Kidney capillary endothelial cell (primary cell): Measurements from ENCODE around the gene SLC25A21.

Source experiments
- DNase-seq: peaks from one replicate; pipeline ENCODE4 v3.0.0-alpha.2; 2018; ENCODE audit warnings: low spot score

SLC25A21 gene

DNA sequence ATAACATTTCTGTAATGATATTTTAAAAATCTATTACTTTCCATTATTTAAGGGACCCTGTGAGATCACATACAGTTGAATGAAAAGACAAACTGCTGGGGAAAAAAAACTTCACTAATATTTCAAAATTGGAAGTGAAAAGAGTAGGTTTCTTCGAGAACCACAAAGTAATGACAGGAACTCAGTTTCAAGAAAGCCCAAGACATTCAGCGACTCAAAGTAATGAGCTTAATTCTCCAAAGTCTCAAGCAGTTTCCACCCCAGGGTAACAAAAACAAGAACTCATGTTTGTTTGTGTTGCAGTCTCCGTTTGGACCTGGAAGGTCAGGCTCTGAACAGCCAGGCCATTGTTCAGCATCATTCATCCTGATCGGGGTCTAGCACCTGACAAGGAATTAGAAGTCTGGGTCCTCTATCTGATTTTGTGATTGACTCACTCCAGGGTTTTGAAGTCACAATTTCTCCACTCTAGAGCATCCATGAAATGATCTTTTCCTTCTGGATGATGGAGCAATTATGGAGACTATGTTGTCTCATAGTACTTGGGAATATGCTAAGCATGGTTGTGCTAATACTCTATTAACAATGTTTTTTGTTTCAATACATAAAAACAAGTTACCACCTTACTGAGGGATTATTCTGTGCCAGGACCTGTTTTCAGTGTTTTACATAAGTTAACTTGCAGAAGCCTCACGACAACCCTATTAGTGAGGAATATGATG is 126.9 kb downstream of the SLC25A21 start:
- no peak for DNase-seq

DNA sequence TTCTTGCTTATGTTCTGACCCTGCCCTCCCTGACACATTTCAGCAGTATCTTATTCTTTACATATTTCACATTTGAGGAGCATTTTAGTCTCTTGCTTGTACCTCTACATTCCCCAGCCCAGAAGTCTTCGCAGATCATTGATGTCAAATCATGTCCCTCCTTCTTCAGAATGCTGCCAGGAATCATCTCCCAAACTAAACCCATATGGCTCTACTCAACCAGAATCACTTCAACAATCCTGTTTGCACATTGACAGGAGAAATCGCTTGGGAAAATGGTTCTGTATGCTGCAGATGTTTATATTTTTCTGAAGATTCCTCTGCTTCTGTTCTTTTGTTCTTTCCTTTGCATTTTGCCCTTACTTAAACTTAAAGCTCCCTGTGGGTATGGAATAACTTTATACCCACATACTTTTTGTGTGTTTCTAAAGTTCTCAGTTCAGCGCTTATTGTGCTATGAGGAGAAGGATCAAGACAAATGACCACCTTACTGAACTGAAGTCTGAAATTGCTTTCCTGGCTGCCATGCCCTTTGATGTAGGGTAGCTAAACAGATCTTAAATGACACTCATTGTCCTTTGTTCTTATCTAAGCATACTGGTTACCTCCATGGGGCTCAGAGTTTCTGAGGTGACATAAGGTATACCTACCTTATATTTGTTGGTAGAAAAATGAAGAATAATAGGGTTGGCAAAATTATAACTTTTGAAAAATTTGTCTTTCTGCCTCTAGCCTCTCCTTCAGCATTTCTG is 134.6 kb downstream of the SLC25A21 start:
- DNase-seq: no peak

DNA sequence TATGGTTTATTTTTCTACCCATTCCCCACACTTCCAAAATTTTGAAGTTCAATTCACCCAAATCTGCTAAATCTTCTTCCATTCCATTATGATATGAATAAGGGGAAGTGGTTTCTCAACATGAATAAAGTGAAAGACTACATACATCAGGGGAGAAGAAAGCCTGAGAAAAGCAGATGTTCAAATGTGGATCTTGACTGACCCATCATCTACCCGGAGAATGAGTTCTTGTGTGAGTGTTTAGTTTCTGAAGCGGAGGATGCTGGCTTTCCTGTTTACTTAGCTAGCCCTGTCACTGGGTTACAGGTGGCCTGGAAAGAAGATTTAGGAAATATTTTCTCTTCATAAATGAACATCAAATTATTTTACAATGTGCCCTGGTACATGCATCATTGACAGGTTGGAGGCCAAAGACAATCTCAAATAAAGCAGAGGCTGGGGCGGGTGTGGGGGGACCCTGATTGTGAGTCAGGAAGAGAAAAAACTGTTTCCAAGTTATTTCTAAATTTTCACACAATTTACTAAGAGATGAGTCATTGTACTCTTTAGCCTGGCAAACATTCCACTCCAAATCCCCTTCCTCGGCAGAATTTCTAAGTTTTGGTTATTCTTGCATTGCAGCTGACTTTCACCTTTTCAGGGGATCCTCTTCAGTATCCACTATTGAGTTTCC is 135.6 kb downstream of the SLC25A21 start:
- no peak for DNase-seq

DNA sequence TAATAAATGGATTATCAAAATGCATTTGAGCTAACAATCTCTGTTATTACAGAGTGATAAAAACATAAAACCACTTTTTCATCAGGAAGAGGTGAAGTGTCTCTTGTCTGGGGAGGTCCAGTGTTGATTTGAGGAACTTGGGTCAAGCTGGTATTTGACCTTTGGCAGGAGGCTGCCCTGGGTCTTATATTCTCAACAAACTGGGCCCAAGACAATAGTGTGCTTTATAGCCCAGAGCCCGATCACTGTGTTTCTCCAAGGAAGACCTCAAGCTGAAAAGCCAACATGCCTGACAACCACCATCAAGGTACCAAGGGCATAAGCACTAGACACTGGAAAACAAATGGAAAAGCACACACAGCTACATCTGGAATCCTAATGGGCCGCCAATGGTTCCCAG is 137.0 kb downstream of the SLC25A21 start:
- DNase-seq: no peak

DNA sequence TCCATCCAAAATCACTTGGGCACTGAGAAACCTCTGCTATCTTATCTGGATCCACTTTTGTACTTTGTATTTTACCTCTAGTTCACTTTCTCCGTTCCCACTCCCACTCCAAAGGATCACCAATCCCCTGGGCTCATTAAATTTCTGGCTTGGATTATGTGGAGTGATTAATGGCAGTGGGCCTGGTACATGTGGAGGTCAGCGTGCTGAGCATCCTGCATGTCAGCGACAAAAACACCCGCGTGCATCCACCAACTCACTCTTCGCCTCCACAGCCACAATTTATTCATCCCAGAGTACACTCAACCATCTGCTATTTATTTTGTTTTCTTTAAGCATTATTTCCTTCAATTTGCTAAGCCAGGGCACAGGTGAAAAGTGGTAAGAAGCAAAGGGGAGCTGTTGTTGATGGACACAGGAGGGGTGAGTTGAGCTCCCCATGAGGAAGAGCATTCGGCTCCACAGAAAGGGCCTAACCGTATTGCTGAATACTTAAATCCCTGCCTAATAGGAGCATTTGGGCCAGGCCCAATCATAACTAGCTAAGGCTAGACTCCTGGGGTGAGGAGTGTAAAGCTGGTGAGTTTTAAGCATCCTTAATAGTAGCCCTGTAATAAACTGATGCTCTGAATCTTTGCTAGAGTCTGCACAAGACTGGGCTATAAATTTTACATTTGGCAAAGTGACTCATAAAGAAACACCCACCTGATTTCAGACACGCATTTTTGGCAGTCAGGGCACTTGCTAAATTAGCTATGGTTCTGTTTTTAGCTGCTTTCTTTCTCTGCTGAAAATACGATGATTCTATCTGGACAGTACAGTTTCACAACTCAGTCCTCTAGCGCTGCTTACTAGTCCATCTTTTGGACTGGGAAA is 137.8 kb downstream of the SLC25A21 start:
- DNase-seq: no peak

DNA sequence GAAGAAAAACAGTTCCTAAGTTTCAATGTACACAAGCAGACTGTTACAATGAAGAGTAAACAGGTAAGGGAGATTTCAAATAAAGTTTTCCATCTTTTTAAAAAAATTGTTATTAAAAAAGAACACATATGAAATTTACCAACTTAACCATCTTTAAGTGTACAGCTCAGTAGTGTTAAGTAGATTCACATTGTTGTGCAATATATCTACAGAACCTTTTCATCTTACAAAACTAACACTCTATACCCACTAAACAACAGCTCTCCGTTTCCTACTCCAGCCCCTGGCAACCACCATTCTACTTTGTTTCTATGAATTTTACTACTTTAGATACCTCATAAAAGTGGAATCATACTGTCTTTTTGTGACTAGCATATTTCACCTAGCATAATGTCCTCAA is 139.5 kb downstream of the SLC25A21 start:
- DNase-seq: no peak

DNA sequence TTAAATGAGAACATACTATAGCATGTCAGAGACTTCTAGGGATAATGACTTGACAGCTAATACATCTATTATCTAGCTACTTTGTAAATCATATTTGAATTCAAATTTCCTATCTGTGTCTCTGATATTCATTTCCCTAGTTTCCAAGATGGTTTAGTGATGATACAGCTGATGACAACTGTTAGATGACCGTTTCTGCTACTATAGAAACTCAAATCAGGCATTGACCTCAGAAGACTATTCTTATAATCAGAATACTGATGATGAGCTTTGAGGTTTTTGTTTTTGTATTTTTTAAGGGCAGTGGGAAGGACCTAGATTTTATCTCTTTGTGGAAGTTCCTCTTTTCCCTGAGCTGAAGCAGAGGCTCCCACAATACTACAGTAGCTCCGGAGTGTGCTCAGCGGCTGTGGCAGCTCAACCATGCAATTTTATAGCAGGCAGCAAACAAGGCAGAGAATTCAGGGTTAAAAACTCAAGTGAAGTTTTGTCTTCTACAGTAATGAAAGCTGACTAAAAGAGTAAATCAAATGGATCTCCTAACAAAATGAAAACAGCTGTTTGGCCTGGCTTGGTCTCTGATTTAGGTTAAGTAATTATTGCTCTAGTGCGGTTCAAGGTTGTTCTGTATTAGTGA is 145.1 kb downstream of the SLC25A21 start:
- DNase-seq: no peak

DNA sequence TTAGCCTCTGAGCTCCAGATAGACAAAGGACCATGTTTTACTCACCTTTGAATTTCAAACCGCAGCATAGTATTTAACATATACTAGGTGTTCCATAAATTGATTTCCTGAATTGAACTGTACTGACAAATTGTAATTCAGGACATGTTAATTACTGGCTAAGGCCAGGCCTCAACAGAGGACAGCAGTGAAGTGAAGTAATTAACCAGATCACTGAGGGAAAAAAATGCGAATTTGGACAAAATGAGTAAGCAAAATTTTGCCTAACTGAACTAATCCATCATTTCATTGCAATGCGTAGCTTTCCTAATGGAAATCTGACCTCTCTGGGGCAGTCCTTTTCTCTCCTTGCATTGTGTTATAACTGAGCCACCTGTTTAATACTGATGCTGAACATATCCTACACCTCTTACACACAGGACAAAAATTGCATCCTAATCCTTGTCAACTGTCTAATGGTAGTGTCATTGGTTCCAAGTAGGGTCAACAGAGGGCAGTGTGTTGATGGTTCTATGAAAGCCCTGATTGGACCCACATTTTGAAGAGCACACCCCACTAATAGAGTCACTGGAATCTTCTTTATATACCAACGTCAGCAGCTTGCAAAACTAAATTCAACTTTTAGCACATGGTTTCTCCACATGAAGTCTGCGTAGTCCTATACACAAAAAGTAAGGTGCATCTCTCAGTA is 148.4 kb downstream of the SLC25A21 start:
- no peak for DNase-seq

DNA sequence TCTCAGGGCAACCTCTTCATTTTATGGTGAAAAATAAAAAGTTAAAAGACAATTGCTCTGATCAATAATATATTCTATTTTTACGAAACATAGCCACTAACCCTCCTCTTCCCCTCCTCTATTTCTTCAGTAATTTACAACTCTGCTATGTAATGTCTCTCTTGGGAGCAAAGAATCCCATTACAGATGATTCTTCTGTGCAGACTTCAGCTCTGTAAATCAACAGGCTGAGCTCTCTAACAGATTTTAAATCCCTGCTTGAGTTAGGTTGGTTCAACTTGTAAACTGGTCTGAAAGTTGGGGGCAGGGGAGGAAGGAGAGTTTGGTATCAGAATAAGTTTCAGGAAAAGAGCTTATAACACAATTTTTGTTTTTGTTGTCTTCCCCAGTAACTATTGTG is 151.0 kb downstream of the SLC25A21 start:
- no peak for DNase-seq

DNA sequence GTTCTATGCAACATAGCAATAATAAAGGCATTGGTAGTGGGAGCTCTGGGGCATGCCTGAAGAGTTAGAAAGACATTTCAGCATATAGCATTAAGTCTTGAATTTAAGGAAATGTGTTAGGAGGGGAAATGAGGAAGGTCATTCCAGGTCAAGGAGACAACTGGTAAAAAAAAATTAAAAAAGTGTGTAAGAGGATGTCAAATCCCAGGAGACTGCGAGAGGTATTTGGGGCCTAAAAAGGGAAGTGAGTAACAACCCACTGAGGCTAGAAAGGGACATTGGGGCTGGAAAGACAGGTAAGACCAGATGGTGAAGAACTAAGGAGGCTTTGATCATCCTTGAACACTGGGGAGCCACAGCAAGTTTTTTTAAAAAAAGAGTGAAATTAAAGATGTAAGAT is 152.9 kb downstream of the SLC25A21 start:
- DNase-seq: no peak

DNA sequence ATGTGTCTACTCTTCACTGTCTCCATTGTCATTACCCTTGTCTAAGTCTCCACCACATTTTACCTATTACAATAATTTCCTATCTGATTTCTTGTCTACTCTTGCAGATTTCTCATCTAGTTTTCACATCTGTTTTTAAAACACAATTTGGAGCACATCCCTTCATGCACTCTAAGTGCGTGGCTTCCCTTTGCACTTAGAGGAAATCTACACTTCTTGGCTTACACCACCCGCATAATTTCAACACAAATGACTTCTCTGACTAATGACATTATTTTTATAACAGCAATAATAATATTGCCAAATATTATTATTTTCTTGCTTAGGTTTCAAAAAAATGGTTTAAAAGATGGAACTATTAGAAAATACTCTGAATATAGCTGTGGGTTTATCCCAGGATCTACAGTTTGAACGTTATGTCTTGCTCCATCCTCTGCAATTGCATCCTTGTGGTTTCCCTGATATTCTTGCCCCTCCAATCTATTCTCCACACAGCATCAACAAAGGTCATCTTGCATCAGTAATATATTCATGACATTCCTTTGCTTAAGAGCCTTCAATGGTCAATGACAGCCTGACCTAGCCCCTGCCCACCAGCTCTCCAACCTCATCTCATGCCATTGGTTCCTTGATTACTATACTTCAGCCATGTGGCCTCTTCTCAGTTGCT is 153.7 kb downstream of the SLC25A21 start:
- DNase-seq: no peak

DNA sequence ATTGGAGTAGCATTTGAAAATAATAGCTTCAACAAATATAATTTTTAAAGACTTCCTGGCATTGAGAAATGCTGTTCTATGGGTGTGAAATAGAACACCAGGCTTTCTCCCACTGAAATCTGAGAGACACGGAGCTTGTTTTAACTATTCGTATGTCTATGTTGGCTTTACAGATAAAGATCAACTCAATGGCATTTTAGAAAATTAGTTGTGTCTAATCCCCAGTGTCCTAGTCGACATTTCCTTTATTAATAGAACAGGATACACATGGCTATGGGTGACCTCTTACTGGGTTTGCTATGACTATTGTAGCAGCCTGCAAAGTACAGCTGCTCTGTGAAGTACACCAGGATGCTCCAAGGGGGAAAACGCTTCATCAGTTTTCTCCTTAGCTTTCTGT is 159.3 kb downstream of the SLC25A21 start:
- no peak for DNase-seq

DNA sequence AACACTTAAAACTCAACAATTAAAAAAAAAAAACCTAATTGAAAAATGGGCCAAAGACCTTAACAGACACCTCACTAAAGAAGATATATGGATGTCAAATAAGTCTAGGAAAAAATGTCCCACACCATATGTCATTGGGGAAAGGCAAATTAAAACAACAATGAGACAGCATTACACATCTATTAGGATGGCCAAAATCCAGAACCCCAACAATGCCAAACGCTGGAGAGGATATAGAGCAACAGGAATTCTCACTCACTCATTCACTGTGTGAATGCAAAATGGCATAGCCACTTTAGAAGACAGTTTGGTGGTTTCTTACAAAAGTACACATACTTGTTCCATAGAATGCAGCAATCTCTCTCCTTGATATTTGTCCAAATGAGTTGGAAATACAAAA is 173.7 kb downstream of the SLC25A21 start:
- no peak for DNase-seq

DNA sequence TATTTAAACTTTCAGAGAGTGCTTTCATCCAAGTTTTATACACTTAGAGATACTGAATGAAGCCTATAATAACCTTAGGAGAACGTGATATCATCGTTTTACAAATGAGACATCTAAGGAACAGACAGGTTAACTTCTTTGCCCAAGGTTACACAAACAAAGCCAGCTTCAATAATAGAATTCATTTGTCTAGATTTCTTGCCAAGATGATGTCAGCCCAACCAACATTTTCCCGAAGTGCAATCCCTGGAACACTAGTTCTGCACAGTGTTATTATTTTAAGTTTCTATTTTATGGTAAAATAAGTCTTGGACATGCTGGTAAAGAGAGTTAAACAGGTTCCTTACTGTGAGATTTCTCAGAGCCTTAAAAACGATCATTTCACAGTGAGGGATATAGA is 174.6 kb downstream of the SLC25A21 start:
- no peak for DNase-seq

DNA sequence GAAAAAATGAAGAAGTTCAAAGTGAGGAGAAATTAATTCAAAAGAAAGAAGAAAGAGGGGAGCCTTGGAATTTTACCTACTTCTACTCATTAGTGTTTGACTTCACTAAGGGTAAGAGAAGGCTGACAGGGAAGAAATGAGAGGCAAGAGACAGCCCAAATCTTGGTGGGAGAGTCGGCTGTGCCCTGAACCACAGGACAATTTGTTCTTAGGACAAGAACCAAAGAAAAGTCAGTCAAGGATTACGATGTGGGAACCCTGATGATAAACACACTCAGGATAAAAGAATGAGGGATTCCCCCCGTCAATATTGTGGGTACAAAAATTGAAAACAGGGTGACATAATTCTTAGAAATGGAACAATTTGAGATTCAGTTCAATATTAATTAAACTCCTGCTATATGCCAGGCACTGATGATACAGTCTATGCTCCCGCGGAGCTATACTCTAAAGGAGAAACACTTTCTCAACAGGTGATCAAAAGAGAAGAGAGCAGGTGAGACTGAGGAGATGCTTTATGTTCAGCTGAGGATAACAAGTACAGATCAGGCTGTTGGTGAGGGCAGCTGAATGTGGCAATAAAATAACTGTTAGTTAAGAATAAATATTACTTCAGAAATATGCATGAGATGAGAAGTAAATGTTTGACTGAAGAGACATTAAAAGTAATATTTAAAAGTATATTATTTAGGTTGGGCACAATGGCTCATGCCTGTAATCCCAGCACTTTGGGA is 175.4 kb downstream of the SLC25A21 start:
- no peak for DNase-seq

DNA sequence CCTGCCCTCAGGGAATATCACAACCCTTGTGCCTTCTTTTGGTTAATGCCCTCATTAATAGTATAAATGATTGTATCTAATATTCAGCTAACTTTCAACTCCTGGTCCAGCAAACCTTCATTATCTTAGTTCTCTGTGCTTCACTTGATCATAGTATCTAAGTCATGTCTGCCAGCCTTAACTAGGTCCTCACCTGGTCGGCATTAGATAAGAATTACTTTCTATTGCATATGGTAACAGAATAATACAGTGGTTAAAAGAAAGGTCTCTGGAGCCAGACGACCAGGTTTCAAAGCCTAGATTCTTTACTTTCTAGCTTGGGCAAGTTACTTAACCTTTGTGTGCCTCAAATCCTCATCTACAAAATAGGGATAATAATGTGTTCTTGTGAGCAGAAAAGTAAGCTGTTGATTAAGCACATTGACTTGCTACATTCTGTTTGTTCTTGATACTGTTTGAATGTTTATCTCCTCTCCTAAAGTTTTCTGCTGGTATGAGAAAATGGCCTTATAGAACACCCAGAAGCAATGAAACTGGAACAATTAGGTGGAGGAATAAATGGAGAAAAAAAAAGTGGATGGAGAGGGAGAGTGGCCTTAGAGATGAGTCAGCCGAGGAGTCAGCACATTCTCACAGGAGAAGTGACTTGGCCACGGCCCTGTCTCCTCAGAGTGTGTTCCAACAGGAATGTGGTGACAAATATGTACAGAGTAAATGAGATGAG is 176.1 kb downstream of the SLC25A21 start:
- DNase-seq: no peak

DNA sequence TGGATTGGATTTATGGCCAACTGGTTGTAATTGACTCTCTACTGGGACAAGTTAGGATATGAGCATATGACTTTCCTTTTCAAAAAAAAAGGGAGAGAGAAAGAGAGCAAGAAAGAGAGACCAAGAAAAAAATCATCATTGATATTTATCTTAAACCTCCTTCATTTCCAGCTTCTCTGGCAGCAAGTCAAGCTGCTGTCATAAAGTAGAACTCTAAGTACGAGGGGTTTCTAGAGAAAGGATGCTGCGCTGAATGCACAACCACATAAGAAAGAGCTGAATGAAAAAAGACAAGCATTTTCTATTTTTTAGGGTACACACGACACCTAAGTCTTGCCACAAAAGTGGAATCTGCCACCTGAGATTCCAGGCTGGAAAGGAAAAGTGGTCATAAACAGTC is 182.6 kb downstream of the SLC25A21 start:
- no peak for DNase-seq

DNA sequence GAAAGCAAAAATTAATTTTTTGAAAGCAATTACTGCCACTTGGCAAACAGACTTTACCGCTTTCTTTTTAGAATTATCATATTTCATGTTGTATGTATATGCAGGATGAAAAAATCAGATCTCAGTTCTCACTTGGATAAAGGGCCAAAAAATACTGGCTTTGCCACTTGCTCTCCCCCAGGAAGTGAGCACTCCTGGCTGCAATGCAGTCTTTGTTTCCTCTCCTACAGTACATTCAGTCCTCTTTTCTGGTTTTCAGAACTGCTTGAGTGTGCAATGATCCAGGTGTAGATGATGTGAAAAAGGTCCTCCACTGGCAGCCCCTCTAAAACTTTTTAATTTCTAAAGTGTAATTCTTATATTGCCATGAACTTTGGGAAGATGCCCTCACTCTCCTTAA is 183.4 kb downstream of the SLC25A21 start:
- no peak for DNase-seq

DNA sequence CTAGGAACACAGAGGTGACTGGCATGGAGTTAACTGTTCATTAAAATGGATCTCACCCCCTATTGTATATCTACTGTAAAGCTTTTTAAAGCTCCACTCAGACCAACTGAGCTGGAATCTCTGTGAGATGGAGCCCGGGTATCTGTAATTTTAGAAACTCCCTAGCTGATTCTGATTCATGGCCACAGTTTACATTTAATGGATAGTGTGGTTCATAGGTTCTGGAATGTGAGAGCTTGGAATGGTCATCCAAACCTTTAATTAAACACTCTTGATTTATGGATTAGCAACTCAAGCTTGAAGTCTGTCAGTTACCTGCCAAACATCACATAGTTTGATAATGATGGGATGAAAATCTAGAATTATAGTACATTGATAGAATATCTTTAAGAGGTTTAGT is 183.8 kb downstream of the SLC25A21 start:
- DNase-seq: no peak
